Measurements from ENCODE around the gene UBE2D4. TPM values are rescaled to one million over a fixed set of nuclear protein-coding genes. Genes with fewer than 3 reads are reported as not detected.

UBE2D4 gene
- total RNA-seq, 1 experiment from 2014 or later, result 11.8 TPM

GRCh38 chr7:43905209-43905946 is 20.9 kb upstream of the UBE2D4 start:
- H3K27me3 ChIP-seq (replicated peaks; ENCODE audit: insufficient read depth, low read depth, low read length, poor library complexity), result no peaks in the 10 kb centered on the region
- POLR2A ChIA-PET (ENCODE audit: low non-redundant PET), result no interaction called here
- no peaks in the 10 kb centered on the region for H3K36me3 ChIP-seq (ENCODE audit: insufficient read depth, low read length, poor library complexity, severe bottlenecking)
- H3K9me3 ChIP-seq (ENCODE audit: low read depth, low read length, poor library complexity, severe bottlenecking), result no peaks in the 10 kb centered on the region
- CTCF ChIA-PET, result no interaction called here
- no peak for DNase-seq (ENCODE audit: low spot score)
- intact Hi-C loops (cut with micrococcal nuclease; ENCODE audit: unreplicated experiment), result no loop called here
- peaks cover 4% of the 10 kb centered on the region for H3K4me1 ChIP-seq (ENCODE audit: insufficient read depth, low read length, poor library complexity, severe bottlenecking)
- BruUV-seq (replicated peaks), result no TSS peak
- peak overlapping the region; percentile 85 for H3K27ac ChIP-seq (ENCODE audit: low read depth, low read length, poor library complexity, severe bottlenecking)
- H3K4me3 ChIP-seq (ENCODE audit: low read depth, low read length, poor library complexity, severe bottlenecking), result peak overlapping the region; percentile 65
- TF ChIP-seq CTCF (conservative IDR thresholded peaks at IDR 0.05; ENCODE audit: low read depth, low read length) (no peak), EZH2 (IDR thresholded peaks at IDR 0.05; ENCODE audit: borderline replicate concordance, low read depth, low read length, poor library complexity, severe bottlenecking) (no peak)

DNA sequence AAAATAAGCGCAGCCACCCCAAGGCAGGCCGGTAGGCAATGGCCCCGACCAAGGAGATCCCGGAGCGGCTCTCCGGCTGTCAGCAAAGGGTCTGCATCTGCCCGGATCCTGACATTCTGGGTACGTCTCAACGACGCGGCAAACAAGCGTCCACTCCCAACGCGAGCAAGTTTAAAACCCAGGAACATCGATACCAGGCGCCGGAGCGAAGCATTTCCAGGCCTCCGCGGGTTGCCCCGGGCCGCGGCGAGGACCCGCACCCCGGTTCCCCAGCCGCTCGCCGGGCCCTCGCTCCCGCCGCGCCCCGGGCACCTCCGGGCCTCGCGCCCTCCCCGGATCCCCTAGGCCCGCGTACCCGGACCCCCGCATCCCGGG is 20.3 kb upstream of the UBE2D4 start:
- POLR2A ChIA-PET (ENCODE audit: low non-redundant PET), result no interaction called here
- no TSS peak for BruUV-seq (replicated peaks)
- peak; percentile 42 for DNase-seq (ENCODE audit: low spot score)

DNA sequence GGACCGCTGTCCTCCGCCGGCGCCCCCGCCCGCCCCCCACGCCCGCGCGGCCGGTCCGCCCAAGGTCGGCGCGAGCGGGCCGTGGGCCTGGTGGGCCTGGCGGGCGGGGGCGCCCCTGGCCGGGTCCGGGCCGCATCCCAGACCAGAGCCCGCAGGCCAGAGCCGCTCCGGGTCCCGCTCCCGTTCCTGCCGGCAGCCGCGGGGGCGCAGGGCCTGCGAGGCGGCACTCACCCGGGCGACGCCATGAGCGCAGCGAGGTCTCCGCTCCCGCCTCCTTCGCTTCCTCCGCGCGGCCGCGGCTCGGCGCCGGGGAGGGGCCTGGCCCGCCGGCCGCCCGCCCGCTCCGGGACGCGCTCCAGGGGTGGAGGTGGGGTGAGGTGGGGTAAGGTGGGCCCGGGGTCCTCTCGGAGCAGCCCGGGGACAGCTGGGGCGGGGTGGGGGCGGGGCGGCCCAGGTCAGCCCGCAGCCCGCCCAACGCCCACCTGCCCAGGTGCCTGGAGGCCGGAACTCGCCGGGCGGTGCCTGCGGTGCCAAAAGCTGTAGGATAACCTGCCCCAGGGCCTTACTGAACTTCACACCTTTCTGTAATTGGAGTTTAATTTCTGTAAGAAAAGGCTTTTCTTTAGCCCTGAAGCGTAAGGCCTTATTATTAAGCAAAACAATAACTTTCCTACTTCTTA is 19.8 kb upstream of the UBE2D4 start, which contains the start of gene URGCP:
Gene URGCP, minus strand, starts transcription at position 266 of the 680 bp plus-strand sequence. Its CDS starts 21 bp downstream, at position 245.
- Histone ChIP-seq H3K4me1 (ENCODE audit: insufficient read depth, low read length, poor library complexity, severe bottlenecking) (peaks cover 4% of the 10 kb centered on the region), H3K27ac (ENCODE audit: low read depth, low read length, poor library complexity, severe bottlenecking) (peak within 1 kb of the TSS; percentile 85), H3K27me3 (replicated peaks; ENCODE audit: insufficient read depth, low read depth, low read length, poor library complexity) (no peaks in the 10 kb centered on the region), H3K4me3 (ENCODE audit: low read depth, low read length, poor library complexity, severe bottlenecking) (peak within 1 kb of the TSS; percentile 65), H3K9me3 (ENCODE audit: low read depth, low read length, poor library complexity, severe bottlenecking) (no peaks in the 10 kb centered on the region), H3K36me3 (ENCODE audit: insufficient read depth, low read length, poor library complexity, severe bottlenecking) (no peaks in the 10 kb centered on the region)
- intact Hi-C loops (cut with micrococcal nuclease; ENCODE audit: unreplicated experiment), result no loop called here
- CTCF ChIA-PET, result no interaction called here
- TF ChIP-seq EZH2 (IDR thresholded peaks at IDR 0.05; ENCODE audit: borderline replicate concordance, low read depth, low read length, poor library complexity, severe bottlenecking) (no peak), CTCF (conservative IDR thresholded peaks at IDR 0.05; ENCODE audit: low read depth, low read length) (no peak)
- DNase-seq (ENCODE audit: low spot score), result peak; percentile 56
- POLR2A ChIA-PET (ENCODE audit: low non-redundant PET), result no interaction called here
- no TSS peak for BruUV-seq (replicated peaks)

More for the DNA sequence above, 20.3 kb upstream of the UBE2D4 start:
- Histone ChIP-seq H3K4me3 (ENCODE audit: low read depth, low read length, poor library complexity, severe bottlenecking) (peak overlapping the region; percentile 65), H3K27ac (ENCODE audit: low read depth, low read length, poor library complexity, severe bottlenecking) (peak overlapping the region; percentile 85), H3K4me1 (ENCODE audit: insufficient read depth, low read length, poor library complexity, severe bottlenecking) (peaks cover 4% of the 10 kb centered on the region), H3K27me3 (replicated peaks; ENCODE audit: insufficient read depth, low read depth, low read length, poor library complexity) (no peaks in the 10 kb centered on the region), H3K9me3 (ENCODE audit: low read depth, low read length, poor library complexity, severe bottlenecking) (no peaks in the 10 kb centered on the region), H3K36me3 (ENCODE audit: insufficient read depth, low read length, poor library complexity, severe bottlenecking) (no peaks in the 10 kb centered on the region)
- intact Hi-C loops (cut with micrococcal nuclease; ENCODE audit: unreplicated experiment), result no loop called here
- TF ChIP-seq EZH2 (IDR thresholded peaks at IDR 0.05; ENCODE audit: borderline replicate concordance, low read depth, low read length, poor library complexity, severe bottlenecking) (no peak), CTCF (conservative IDR thresholded peaks at IDR 0.05; ENCODE audit: low read depth, low read length) (no peak)
- CTCF ChIA-PET, result no interaction called here
